HG03108 (cell line): ENCODE data around the gene SNTG2.
"Not testable (repeated sequence)": the region's sequence is repeated elsewhere in the genome, so short reads cannot be mapped to it uniquely, and the experiment has no call there.

Source experiments
- ATAC-seq: cut with Tn5 transposase; IDR thresholded peaks from one replicate; pipeline ENCODE4 v1.9.1; 2021; ENCODE audit warnings: moderate library complexity; ENCODE audit not compliant: unreplicated experiment

Gene SNTG2

DNA sequence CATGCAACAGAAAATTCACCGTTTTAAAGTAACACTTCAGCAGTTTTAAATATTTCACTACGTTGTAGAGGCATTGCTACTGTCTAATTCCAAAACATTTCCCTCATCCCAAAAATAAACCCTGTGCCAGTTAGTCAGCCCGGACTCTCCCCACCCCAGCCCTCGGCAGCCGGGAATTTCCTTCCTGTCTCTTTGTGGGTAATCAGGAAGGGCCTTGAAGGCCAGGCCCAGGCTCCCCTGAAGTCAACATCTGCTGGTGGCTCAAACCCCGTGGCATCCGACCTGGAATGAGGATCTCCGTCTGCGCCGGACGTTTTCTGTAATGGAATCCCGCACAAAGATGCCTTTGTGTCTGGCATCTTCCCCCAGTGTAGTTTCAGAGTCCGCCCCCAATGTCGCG is 219.6 kb downstream of the SNTG2 start:
- ATAC-seq, result no peak

DNA sequence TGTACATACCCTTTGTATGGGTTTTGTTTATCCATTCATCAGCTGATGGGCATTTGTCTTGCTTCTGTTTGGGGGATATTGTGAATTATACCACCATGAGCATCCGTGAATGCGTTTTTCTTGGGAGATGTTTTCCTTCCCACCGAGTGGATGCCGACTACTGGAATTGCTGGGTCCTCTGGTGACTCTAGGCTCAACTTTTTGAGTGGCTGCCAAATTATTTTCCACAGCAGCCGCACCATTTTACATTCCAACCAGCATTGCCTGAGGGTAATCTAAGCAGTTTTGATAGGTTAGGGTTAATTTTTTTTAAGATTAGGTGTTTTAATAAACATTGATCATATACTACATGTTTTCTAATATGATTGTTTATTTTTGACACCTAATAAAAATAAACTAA is 220.1 kb downstream of the SNTG2 start:
- ATAC-seq, result no peak

- ATAC-seq, result no peak
Measured at GRCh38 chr2:1173528-1173927, 222.9 kb downstream of the SNTG2 start.

DNA sequence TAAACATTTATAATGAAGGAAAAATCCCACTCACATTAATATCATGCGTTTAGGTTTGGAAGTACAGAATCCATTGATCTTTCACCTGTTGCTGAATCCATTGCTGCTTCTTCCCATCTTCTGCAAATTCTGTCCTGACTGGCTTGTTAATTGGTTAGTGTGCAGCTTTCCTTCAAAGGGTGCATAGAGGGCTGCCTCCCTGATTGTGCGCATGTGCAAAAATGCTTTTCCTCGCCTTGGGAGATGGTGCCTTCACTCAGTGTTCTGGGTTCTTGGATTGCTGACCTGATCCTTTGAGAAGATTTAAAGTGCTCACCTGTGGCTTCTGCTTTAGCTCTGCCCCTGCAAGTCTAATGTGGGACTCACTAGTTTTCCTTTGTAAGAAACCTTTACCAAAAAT is 231.2 kb downstream of the SNTG2 start:
- ATAC-seq, result no peak

DNA sequence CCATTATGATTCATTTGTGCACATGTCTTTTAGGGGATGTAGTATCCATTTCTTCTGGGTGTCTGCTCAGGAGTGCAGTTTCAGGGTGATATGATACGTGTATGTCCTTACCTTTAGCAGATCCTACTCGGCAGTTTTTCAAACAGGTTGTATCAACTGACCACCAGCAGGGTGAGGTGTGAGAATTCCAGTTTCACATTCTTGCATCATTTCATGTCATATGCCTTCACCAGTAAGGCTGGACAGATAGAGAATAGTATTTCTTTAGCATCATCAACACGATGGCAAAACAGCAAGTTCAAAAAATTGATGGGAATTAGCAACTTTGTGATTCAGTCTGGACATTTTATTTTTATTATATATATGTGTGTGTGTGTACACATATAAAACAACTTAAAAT is 232.7 kb downstream of the SNTG2 start:
- no peak for ATAC-seq

DNA sequence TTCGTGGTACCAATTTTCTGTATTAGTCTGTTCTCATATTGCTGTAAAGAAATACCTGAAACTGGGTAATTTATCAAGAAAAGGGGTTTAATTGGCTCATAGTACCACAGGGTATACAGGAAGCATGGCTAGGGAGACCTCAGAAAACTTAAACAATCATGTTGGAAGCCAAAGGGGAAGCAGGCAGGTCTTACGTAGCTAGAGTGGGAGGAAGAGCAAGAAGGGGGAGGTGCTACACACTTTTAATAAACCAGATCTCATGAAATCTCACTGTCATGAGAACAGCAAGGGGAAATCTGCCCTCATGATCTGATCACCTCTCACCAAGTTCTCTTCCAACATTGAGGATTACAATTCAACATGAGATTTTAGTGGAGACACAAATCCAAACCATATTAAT is 235.8 kb downstream of the SNTG2 start:
- ATAC-seq, result no peak

GRCh38 chr2:1187189-1187588 is 236.5 kb downstream of the SNTG2 start:
- ATAC-seq, result no peak

DNA sequence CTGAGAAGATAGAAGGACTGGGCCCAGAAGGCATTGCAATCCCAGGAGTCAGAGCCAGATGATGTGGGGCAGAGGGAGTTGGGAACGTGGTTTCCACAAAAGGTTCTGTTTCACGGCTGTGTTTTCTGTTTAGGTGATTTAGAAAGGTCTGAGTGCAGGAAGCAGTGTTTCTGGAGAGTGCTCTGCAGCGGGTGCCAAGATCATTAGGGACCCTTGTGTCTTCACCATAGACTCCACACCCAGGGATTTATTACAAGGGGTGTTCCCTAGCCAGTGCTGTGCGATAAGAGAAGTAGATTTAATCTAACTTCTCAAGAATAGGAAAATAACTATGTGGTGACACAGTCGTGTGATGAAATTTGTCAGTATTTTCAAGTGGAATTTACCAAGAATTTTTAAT is 241.5 kb downstream of the SNTG2 start:
- ATAC-seq, result no peak

DNA sequence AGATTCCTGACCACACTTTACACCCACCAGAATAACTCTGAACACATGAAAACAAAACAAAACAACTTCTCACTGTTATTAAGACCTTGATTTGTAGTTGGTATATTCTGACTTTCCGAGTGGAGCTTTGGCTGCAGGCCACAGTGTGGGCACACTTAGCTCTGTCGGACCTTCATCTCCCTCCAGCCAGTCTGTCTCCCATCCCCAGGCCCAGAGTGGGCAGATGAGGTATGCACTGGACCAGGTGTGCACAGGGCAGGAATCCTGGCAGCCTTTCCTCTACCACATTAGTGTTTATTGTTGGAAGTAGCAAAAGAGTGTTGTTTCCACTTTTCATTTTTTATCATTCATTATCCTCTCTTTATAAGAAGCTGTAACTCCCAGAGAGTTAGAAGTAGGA is 243.2 kb downstream of the SNTG2 start:
- no peak for ATAC-seq

DNA sequence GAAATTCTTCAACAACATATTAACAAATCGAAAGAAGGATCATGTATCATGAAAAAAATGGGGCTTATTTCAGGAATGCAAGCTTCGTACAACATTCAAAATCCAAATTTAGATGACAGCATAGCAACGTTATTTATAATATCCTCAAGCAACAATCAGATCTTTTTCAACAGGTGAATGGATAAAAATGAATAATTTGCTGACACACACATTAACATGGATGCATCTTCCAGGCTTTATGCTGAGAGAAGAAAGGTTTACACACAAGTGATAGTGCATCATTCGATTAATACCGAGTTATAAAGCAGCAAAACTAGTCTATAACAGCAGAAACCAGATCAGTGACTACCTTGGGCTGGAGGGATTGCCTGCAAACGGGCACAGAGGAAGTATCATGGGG is 253.1 kb downstream of the SNTG2 start:
- ATAC-seq, result no peak

DNA sequence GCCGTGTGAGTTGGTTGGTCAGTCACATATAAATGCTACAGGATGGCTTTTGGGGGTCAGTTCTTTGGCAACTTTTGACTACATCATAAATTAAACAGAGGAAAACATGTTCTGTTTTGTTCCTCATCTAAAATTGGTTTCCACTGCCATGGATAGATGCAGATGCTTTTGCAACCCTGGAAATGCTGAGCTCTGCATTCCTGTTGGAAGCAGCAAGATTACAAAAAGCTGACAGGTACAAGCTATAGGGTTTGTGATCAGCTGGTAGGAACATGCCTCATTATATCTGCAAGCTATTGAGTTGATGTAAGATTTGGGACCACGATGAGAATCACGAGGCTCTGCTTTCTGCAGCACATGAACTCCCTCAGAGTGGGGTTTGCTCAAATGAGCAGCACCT is 255.2 kb downstream of the SNTG2 start:
- no peak for ATAC-seq

DNA sequence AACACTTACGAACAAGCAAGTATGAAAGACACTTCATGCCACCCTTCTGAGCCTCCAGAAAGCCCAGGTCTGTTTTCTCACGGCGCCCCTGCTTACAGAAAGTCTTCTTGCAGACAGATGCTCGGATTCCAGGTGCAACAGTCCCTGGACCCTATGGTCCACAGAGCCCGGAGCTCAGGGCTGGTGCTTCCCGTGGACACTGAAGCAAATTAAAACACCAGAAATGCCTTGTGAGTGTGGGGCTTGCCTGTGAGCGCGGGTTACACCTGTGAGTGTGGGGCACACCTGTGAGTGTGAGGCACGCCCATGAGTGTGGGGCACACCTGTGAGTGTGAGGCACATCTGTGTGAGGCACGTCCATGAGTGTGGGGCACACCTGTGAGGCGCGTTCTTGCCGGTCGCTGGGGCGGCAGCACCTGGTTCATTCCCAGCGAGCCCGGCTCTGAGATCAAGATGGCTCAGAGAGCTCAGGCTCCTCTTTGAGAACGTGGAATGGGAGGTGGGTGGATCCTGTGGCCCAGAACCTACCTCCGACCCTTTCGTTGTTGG is 257.4 kb downstream of the SNTG2 start:
- no peak for ATAC-seq

GRCh38 chr2:1208522-1208921 is 257.9 kb downstream of the SNTG2 start:
- no peak for ATAC-seq

GRCh38 chr2:1209246-1209645 is 258.6 kb downstream of the SNTG2 start:
- no peak for ATAC-seq

GRCh38 chr2:1209761-1210160 is 259.1 kb downstream of the SNTG2 start:
- no peak for ATAC-seq

GRCh38 chr2:1210352-1210751 is 259.7 kb downstream of the SNTG2 start:
- no peak for ATAC-seq

DNA sequence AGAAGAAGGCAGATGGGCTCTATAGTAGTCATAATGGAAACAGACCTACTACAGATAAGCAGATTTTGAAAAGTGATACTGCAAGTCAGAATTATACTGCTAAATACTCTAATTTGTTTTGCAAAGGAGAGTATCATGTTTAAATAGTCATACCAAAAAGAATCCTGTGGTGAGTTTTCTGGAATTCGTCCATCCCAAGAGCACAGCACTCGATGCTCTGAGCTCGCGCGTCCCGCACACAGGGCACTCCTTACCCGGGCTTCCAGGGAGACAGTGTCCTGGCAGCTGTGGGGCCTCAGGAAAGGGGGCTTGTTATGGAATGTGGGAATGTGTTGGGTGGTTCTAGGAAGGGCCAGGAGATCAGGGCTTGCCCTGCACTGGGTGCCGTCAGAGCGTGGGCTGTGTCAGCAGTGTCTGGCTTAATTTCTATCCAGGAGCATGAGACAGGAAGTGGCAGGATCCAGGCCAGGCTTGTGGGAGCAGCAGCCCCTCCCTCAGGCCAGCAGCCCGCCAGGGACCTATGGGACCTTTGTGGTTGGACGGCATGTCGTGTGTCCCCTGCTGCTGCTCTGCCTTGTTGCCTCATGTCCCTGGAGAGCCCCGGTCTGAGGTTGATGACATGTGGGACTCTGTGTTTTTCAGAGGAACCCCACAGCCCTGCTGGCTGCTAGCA is 269.4 kb downstream of the SNTG2 start:
- ATAC-seq, result no peak

- no peak for ATAC-seq
Measured at GRCh38 chr2:1222056-1222455, 271.4 kb downstream of the SNTG2 start.

- ATAC-seq, result no peak
Measured at GRCh38 chr2:1223791-1224190, 273.1 kb downstream of the SNTG2 start.

DNA sequence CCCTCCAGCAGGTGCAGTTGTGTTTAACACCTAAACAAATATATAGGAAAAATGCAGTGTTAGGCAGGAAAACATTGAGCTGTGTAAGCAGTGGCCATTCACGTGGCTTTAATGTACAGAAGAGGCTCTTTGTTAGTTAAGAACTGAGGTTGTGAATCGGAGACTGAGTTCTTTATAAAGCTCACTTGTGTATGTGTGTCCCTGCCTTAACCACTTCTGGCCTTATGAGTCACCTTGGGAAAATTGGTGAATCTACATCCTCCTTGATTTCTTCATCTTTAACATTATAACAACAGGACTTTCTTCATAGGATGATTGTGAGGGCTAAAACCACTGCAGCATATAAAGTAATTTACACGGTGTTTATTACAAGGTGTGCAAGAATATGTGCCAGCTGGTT is 274.3 kb downstream of the SNTG2 start:
- no peak for ATAC-seq

DNA sequence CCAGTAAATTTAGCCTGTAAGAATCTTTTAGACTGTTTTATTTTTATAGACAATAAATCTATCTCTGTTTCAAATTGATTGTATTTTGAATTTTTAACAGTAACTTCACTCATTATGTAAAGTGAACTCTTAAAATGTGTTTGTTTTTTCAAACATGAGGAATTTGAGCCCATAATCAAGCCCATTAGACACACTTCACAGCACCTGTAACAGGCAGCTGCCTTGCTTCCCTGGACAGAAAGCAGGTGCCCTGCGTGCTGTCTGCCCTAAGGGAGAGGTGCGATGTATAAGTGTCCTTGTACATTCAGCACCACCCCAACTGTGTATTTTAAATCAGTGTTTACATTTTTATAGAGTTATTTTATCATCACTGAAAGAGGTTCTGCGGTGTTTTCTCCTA is 276.1 kb downstream of the SNTG2 start:
- no peak for ATAC-seq

DNA sequence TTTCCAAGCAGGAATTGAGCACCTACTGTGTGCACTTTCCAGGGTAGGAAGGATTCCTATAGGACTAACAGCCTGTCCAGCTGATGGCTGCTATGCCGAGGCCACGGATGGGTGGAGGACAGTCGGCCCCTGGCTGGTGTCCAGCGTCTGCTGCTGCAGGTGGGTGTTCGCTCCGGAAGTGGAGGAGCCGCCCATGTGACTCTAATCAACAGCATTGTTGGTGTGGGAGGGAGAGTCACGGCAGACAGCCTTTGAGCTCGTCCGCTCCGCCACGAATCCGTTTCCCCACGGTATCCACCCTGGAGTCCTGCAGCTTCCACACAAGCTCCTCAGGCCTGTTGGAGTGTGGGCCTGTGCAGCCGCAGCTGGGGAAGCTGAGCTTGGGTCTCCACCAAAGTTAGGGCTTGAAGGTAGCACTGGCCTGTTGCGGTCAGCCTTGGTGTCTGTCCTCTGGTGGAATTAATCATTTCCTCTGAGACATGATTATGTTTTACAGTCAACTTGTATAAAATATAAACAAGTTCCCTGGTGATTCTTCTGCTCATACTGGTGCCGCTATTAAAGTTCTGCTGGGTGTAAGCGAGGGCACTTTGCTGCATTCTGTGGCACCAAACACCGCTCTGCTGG is 276.7 kb downstream of the SNTG2 start:
- ATAC-seq, result no peak

- not testable (repeated sequence) for ATAC-seq
Measured at GRCh38 chr2:1229596-1229995, 278.9 kb downstream of the SNTG2 start.
